Esophagus mucosa (tissue), 1 donor: Measurements from ENCODE around the gene PSMA6. TPM values are rescaled to one million over a fixed set of nuclear protein-coding genes. Genes with fewer than 3 reads are reported as not detected.
"Not testable (repeated sequence)": the region's sequence is repeated elsewhere in the genome, so short reads cannot be mapped to it uniquely, and the experiment has no call there.

Experiments used
- ATAC-seq: fragments of 200-7000 bp; cut with Tn5 transposase; one replicate; pipeline ENCODE4 v1.9.1; 2020
- total RNA-seq: library from RNA; stranded (reverse); gene quantifications from one replicate; pipeline ENCODE4 v1.2.4, GENCODE V29; 2023
- donor health status: DM: yes; HTN: yes; CAD: no.

The PSMA6 gene
- total RNA-seq, 1 donor from 2014 or later: 188 TPM

GRCh38 chr14:35344107-35344807 is 52.1 kb downstream of the PSMA6 start:
- no peak for ATAC-seq

- ATAC-seq: no peak
These were observed 54.6 kb downstream of the PSMA6 start for GRCh38 chr14:35346738-35347322.

- ATAC-seq: peak; percentile 49
These were observed 55.3 kb downstream of the PSMA6 start for GRCh38 chr14:35347323-35348043.

- not testable (repeated sequence) for ATAC-seq
These were observed 55.8 kb downstream of the PSMA6 start for GRCh38 chr14:35348044-35348380.

GRCh38 chr14:35349496-35350365 is 57.5 kb downstream of the PSMA6 start:
- no peak for ATAC-seq

- no peak for ATAC-seq
These were observed 59.3 kb downstream of the PSMA6 start for GRCh38 chr14:35351497-35351896.

GRCh38 chr14:35351897-35352273 is 59.7 kb downstream of the PSMA6 start:
- no peak for ATAC-seq

GRCh38 chr14:35352274-35353233 is 60.4 kb downstream of the PSMA6 start:
- ATAC-seq: no peak

- peak; percentile 52 for ATAC-seq
These were observed 61.4 kb downstream of the PSMA6 start for GRCh38 chr14:35353409-35354172.

- peak; percentile 30 for ATAC-seq
These were observed 63.1 kb downstream of the PSMA6 start for GRCh38 chr14:35355235-35355634.

- ATAC-seq: peak; percentile 90
These were observed 64.0 kb downstream of the PSMA6 start for GRCh38 chr14:35355981-35356841.

GRCh38 chr14:35359655-35360054 is 67.5 kb downstream of the PSMA6 start:
- not testable (repeated sequence) for ATAC-seq

GRCh38 chr14:35361141-35361480 is 68.9 kb downstream of the PSMA6 start:
- no peak for ATAC-seq

GRCh38 chr14:35362450-35362849 is 70.3 kb downstream of the PSMA6 start:
- no peak for ATAC-seq

GRCh38 chr14:35362911-35363374 is 70.8 kb downstream of the PSMA6 start:
- no peak for ATAC-seq

- ATAC-seq: peak; percentile 82
These were observed 73.2 kb downstream of the PSMA6 start for GRCh38 chr14:35365130-35366055.

- ATAC-seq: no peak
These were observed 73.9 kb downstream of the PSMA6 start for GRCh38 chr14:35366056-35366451.

- ATAC-seq: no peak
These were observed 74.4 kb downstream of the PSMA6 start for GRCh38 chr14:35366521-35366976.

GRCh38 chr14:35367056-35367372 is 74.8 kb downstream of the PSMA6 start:
- ATAC-seq: no peak
